Measurements from ENCODE around the gene EFHD2.
"Not testable (repeated sequence)": the region's sequence is repeated elsewhere in the genome, so short reads cannot be mapped to it uniquely, and the experiment has no call there.

EFHD2 gene

DNA sequence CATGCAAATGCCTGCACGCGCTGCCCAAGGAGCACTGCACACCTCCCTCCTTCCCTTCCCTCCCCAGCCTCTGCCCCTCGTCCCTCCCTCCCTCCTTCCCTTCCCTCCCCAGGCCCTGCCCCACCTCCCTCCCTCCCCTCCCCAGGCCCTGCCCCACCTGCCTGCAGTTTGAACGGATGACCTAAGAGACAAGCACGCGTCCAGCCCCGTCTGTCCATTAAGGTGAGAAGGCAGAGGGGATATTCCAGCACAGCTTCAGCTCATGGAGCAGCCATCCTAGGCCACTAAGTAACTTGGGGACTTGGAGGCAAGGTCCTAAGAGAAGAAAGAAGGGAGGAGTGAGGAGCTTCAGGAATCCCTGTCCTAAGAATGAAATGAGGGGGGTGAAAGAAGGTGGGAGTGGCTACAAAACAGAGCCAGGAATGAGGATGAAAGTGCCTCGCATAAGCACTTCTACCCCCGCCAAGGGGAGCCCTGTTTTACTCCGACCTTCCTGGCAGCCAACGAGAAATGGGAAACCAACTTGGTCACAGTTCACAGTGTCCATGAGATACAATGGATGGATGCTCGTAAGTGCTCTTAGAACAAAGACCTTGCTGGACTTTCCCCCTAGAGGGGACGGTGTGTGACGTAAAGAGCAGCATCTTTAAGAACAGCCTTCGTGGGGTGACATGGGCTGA lies 21.3 kb upstream of the EFHD2 start:
- no peak for DNase-seq (ENCODE audit: low read depth)

DNA sequence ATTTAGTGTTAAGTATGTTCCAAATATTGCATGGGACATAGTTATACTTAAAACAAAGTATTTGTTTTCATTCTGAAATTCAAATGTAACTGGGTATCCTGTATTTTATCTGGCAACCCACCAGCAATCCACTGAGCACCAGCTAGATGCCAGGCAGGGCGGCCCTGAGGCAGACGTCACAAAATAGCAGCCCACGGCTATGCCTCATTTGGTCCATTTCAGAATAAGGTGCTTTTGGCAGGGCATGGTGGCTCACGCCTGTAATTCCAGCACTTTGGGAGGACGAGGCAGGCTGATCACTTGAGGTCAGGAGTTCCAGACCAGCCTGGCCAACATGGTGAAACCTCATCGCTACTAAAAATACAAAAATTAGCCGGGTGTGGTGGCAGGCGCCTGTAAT lies 19.9 kb upstream of the EFHD2 start:
- DNase-seq (ENCODE audit: low read depth) = not testable (repeated sequence)

DNA sequence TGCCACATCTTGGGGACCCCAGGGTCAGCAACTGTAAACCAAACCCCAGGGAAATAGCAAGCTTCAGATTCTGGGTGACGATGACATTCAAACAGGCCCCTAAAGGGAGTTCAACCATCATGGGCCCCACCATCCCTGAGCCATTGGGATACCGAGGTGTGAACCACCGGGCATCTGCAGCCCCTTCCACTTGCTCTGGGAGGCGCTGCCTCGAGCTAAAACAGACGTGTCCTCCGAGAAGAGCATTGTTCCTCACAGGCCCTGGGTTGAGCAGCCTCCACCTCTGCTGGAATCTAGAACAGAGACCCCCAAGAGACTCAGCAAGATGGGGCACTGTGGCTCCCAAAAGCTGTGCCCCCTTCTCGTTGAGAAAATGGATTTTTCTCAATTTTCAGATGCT lies 19.0 kb upstream of the EFHD2 start:
- DNase-seq (ENCODE audit: low read depth) = no peak

DNA sequence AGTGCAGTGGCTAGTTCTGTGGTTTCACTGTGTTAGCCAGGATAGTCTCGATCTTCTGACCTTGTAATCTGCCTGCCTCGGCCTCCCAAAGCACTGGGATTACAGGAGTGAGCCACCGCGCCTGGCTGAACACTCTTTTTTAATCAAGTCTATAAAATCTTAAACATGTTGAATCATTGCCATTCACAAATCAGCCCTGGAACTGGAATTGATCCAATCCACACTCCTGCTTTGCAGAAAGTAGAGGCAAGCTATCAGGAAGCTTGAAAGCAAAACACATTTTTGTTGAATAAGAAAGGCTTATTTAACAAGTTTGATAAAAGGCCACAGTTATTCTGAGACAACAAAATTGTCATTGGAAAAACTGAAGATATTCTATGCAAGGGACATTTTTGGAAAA lies 18.3 kb upstream of the EFHD2 start:
- DNase-seq (ENCODE audit: low read depth) = peak; percentile 35

DNA sequence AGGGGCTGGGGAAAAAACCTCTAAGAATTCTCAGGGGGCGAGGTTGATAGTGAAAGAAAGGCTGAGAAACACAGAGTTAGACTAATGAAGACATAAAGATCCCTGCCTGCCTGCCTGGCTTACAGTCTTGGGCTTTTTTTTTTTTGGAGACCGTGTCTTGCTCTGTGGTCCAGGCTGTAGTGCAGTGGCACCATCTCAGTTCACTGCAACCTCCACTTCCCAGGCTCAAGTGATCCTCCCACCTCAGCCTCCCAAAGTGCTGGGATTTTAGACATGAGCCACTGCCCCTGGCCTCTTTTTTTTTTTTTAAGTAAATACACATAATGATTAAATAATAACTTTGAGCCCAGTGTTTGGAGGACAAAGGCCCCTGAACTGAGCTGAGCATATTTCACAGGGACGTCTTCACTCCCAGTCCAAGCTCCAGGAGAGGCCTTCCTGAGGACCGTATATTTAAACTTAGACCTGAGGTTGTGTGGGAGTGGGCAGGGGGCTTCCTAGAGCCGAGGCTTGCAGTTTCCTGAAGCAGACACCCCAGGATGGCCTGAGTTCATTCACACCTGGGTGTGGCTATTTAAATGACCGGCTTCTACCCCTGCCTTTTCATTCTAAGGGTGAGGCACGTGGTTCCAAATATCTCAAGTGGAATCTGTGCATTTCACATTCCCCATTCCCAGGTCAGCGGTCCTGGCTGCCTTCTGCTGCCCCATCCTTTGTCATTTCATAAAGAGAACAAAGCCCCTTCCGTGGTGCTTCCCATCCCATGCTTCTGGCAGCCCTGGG lies 16.0 kb upstream of the EFHD2 start:
- no peak for DNase-seq (ENCODE audit: low read depth)

DNA sequence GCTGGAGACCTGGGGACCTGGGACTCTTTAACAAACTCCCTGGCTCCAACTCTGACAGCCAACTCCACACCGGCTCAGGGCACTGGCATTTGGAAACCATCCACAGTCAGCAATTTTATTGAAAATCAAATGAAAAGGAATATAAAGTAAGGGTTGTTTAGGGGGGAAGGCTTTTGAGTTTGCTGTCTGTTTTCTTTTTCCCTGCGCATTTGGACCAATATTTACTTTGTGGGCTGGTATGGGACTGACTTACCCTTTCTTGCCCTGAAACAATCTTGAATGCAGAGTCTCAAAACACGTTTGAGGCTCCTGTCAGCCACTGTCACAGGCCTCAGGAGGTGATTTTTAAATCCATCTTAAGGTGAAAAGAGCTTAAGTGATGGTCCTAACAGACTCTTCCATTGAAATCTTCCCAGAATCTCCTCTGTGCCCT lies 15.4 kb upstream of the EFHD2 start:
- no peak for DNase-seq (ENCODE audit: low read depth)

DNA sequence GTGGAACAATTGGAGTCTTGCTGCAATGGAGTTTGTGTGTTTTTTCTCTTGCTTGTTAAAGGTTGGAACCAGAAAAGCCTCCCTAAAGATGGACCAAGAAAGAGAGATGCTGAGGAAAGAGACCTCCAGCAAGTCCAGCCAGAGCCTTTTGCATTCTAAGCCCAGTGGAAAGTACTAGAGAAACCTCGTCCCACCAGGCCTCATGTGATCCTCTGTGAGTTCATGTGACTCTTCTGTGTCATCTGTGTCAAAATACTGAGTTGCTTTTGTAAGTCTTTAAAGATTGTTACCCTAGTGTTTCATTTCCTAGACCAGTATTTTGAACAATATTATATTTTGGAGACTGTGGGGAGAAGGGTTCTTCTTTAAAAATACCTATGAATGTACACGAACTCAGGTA lies 12.5 kb upstream of the EFHD2 start:
- DNase-seq (ENCODE audit: low read depth) = no peak

DNA sequence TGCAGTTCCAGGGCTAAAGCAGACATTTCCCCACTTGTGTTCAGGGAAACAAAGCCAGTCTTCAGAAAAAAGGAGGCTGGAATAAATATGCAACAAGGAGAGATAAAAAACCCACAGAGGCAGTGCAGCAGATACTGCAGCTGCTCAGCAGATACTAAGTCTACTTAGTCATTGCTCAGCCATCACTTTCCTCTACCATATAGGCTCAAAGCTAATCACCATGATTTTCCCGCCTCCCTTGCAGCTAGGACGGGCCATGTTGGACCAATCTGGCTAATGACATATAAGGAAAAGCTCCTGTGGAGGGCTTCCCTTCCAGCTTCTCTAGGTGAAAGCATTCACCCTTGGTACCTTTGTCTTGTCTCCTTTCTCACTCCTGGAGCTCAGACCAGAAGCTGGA lies 10.0 kb upstream of the EFHD2 start:
- peak; percentile 13 for DNase-seq (ENCODE audit: low read depth)

DNA sequence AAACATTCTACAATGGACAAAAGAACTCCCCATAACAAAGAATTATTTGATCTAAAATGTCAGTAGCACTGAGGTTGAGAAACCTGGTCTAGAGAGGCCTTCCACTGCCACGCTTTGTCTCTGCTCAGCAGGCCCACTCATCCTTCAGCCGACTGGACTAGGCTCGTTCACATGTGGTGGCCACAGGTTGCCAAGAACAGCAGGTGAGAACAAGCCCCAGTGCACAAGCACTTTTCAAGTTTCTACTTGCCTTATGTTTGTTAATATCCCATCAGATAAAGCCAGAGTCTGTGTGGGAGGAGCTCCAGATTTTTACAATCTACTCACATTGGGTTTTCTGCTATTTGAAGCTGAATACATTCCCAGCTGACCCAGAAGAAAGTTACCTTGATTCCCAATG lies 9.1 kb upstream of the EFHD2 start:
- DNase-seq (ENCODE audit: low read depth) = no peak

DNA sequence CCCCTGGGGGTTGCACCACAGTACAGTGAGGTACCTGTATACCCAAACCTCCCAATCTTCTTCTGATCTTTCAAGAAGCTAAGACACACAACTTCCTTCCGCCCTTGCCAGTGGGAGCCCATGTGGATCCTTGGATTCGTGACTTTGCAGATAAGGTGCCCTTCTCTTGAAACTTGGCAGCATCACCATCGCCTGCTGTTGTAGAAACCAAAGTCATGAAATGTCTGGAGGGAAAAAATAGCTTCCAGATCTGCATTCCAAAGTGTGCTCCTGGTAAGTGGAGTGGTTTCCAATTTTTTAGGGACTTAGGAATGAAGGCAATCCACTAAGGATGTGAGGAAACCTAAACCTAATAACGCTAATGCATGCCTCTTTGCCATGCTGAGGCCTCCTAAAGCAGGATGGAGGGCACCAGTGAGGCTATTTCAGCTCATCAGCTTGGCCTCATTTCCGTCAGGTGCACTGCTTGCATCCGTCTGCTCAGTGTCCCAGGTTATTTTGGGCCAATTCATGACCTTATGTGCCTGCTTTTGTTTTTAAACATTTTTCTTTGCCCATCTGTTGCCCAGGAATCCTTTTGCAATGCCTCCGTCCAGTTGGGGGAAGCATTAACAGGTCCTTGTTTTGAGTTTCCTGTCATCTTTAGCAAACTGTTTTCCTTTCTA lies 8.2 kb upstream of the EFHD2 start:
- DNase-seq (ENCODE audit: low read depth) = no peak

DNA sequence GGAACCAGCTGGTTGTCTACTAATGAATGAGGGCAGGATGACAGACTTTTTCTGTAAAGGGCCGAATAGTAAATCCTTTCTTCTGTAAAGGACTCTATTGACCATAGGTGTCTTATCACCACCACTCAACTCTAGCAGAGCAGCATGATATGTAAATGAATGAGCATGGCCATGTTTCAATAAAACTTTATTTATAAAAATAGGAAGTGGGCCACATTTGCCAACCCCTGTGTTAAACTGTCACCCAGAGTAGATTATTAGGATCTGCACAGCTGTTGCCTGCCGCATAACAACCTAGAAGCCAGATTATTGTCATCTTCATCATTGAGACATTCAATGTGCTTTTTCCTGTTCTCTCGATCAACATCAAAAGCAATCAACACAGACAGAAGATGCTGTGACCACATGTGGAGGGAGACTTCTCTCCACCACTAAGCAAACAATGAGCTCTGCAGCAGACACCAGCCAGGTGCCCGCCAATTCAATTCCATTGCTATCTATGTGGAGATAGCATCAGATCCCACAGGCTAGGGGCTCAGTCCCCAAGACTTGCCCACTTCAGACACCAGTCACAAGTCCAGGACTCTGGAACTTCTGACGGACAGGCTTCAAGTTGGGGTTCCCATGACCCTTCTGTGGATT lies 6.8 kb upstream of the EFHD2 start:
- DNase-seq (ENCODE audit: low read depth) = no peak

DNA sequence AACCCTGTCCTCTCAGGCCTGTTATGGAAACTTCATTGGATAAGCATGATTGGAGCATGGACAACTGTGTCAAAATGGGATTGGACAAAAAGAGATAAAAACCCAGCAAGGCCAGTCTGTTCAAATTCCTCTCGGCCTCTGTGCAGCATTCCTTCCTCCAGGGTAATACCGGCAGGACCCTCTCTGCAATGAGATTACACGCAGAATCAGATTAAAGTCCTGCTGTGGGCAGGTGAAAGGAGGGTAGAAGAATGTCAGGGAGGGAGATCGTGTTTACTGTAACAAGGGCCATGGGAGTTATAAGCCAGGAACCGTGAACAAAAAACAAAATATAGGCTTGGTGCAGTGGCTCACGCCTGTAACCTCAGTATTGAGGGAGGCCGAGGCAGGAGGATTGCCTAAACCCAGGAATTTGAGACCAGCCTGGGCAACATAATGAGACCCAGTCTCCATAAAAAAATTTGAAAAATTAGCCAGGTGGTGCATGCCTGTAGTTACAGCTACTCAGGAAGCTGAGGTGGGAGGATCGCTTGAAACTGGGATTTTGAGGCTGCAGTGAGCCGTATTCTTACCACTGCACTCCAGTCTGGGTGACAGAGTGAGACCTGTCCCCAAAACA lies 5.6 kb upstream of the EFHD2 start:
- DNase-seq (ENCODE audit: low read depth) = no peak

DNA sequence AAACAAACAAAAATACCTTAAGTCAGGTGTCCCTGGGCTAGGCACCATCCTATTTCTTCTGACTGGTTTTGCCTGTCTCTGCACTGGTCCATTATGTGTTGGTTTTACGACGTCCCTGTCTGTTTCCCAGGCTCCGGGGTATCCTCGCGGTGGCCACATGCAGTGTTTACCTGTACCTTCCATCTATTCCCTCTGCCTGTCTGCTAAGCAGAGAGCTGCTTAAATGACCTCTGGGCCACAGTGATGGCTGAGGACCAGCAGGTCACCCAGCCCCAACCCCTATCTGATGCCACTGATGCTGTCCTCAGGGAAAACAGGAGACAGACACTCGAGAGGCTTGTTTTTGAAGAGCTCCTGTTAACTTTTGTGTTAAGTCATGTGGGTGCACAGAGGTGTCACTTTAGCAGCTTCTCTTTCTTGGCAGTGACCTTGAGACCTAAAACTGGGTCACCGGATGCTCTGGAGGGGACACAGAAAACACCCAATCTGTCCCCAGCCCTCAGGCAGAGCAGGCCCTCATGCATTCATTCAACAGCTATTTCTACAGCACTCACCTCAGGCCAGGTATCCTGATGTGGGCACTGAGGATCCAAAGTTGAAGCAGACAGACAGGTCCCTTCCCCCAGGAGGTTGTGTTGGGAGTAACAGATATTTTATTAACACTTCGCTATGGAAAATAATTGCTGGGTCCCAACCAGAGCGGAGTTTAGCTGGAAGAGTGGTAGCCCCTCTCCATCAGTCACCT lies 4.4 kb upstream of the EFHD2 start:
- DNase-seq (ENCODE audit: low read depth) = no peak

DNA sequence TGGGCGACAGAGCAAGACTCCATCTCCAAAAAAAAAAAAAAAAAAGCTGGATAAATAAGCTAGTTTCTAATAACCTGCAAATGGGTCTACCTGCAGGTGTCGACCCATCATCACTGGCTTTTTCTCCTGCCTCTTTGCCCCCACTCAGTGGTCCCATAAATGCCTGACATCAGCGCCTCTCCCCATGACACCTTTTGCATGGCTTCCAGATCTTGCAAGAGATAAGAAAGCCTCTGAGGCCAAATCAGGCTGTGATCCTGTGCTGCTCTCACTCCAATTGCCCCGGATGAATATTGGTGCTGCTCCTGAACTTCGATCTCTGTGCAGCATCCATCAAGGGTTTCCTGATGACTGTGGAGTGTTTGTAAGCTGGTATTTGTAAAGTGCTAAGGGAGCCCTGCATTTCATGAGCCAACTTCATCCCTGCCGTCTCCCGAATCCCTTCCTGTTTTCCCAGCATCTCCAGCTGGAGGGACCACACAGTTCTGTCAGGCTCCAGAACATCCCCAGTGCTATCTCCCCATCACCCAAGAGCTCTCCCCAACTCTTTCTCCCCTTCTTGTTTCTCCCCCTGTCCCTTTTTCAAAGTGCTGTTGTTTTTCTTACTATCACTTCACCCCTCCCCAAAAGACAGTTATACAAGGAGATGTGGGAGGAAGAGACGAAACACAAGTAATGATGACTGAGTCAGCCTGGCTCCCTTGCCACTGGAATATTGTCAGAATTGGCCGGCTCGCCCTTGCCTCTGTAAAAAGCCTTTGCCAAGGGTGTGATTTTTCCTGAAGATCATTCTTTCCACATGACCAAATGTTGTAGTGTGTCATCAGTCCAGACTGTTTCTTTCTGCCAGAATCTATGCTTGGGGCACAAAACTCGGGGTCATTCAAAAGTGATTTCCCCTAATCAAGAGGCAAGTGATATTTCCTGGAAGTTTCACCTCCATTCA lies 2.8 kb upstream of the EFHD2 start:
- peak; percentile 75 for DNase-seq (ENCODE audit: low read depth)

DNA sequence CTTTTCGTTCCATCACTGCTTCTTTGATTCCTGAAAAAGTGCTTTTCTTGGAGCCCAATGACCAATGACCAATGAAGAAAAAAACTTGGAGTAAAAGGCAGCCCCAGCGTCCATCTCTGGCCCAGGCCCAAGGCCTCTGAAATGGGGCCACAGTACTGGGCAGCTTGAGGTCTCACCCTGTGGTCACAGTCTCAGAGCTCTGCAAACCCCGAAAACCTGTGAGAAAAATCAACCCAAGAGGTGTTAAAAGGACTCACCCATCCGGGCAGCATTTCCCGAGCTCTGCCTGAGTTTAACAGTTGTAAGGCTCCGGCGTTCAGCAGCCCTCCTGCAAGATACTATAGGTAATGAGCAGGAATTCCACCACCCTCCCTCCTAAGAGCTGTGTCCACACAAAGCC lies 2.1 kb upstream of the EFHD2 start:
- DNase-seq (ENCODE audit: low read depth) = no peak

DNA sequence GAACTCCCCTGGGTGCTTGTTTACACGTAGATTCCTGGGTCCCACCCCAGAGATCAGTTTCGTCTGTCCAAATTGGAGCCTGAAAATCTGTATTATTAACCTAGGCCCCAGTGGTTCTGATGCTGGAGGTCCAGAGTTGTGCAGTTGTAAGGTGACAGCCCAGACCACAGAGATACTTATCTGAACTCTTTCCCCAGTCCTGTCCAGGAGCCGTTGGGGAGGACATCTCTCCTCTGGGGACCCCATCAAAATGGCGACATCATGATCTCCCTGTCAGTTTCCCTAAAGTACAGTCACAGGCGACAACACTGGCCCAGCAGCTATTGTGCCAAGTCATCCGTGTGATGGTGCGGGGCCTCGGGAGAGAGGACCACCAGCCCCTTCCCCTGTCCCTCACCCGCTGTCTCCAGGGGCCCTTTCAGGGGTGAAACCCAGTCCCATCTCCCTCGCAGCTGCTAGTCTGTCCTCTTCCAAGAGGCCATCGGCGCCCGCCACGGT lies 749 bp upstream of the EFHD2 start:
- DNase-seq (ENCODE audit: low read depth) = no peak

DNA sequence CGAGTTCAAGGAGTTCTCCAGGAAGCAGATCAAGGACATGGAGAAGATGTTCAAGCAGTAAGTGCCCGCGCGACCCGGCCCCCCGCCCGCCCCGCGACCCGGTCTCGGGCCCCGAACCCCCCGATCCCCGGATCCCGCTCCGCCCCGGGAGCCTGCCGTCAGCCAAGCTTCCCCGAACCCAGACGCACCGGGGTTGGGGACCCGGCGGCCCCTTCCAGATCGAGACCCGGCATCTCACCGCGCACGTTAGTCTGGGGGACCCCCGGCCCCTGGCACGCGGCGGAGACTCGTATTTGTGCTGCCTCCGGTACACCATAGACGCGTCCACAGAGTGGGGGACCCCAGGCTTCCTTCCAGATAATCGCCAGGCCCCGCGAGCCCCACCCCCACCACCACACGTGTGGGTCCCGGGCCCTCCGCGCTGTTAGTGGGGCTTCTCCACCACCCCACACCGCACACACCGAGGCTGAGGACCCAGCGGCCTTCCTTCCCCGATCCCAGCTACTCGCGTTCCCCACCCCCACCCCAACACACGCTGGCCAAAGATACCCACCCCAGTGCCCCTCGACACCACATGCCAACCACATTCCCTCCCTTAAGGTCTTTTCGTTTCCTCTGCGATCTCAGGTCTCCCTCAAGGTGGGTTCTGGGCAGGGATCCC lies 665 bp downstream of the EFHD2 start:
- DNase-seq (ENCODE audit: low read depth) = no peak

DNA sequence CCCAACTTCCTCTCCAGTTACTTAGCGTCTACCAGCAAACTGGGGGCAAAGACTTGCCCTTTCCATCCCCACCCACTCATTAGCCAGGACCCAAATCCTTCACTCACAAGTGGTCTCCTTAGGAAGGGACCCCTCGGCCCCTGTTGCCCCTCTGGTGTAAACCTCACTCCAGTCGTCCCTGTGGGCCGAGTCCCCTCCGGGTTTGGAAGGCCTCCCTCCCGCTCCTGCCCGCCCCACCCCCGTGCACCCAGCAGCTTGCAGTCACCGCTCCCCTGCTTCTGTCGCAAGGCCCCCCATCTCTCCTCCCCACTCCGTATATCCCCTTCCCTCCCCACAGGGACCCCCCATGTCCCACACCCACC lies 1.2 kb downstream of the EFHD2 start:
- DNase-seq (ENCODE audit: low read depth) = no peak

DNA sequence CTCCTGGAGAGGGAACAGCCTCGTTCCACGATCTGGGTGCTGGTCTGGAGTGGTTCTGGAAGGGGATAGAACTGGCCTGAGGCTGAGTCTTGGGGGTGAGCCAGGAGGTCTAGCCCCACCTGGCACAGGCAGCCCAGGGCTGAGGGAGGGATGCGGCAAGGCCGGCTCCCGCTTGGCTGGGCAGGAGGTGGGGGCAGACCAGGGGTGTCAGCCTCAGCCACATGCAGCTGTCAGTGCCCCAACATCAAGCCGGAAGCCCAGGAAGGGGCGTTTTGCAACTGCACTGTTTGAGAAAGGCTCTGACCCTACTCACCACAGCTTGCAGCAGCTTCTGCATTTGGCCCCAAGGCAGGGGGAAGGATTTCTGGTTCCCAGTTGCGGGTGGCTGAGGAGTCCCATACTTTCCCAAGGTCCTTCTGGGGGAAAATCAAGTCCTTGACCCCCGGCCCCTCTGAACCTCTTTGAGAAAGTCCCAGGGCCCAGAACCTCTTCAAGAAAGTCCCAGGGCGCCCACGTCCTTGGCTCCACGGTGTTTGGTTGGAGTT lies 2.0 kb downstream of the EFHD2 start:
- DNase-seq (ENCODE audit: low read depth) = peak; percentile 59
